GM23338 (cell line): ENCODE results near the gene DCTN5. TPM values are rescaled to one million over a fixed set of nuclear protein-coding genes. Genes with fewer than 3 reads are reported as not detected.
"Not testable (repeated sequence)": the region's sequence is repeated elsewhere in the genome, so short reads cannot be mapped to it uniquely, and the experiment has no call there.

Experiments used
- ATAC-seq: fragments of 200-7000 bp; cut with Tn5 transposase; 3 replicates; pipeline ENCODE4 v1.9.1; 2020
- DNase-seq: peaks from one replicate; pipeline ENCODE4 v3.0.0-alpha.2; 2015; ENCODE audit warnings: low spot score
- H2AFZ ChIP-seq: fragments of 200-600 bp; sonication (generic); 2 replicates; pipeline ENCODE4 v1.8.0; 2016; ENCODE audit warnings: antibody characterized with exemption, mild to moderate bottlenecking, moderate library complexity
- H3F3A ChIP-seq: fragments of 200-600 bp; sonication (generic); replicated peaks from 2 replicates; pipeline ENCODE4 v1.8.0; 2017; ENCODE audit warnings: antibody characterized with exemption, mixed run types, low read depth
- H3K27ac ChIP-seq: fragments of 200-600 bp; sonication (generic); 2 replicates; pipeline ENCODE4 v1.6.1; 2016; ENCODE audit warnings: low read depth
- H3K27me3 ChIP-seq: fragments of 200-600 bp; sonication (generic); 2 replicates; pipeline ENCODE4 v1.8.0; 2016; ENCODE audit warnings: mild to moderate bottlenecking, mixed run types, moderate library complexity; ENCODE audit not compliant: insufficient read depth
- H3K36me3 ChIP-seq: fragments of 200-600 bp; sonication (generic); 2 replicates; pipeline ENCODE4 v1.8.0; 2016; ENCODE audit warnings: mild to moderate bottlenecking; ENCODE audit not compliant: insufficient read depth
- H3K4me1 ChIP-seq: fragments of 200-600 bp; sonication (generic); 2 replicates; pipeline ENCODE4 v1.8.0; 2016; ENCODE audit warnings: mild to moderate bottlenecking, moderate library complexity; ENCODE audit not compliant: insufficient read depth
- H3K4me2 ChIP-seq: fragments of 200-600 bp; sonication (generic); 2 replicates; pipeline ENCODE4 v1.7.1; 2017; ENCODE audit warnings: mixed run types
- H3K4me3 ChIP-seq: fragments of 200-600 bp; sonication (generic); 2 replicates; pipeline ENCODE4 v1.6.1; 2016; ENCODE audit warnings: mixed run types
- H3K79me2 ChIP-seq: fragments of 200-600 bp; sonication (generic); replicated peaks from 2 replicates; pipeline ENCODE4 v1.8.0; 2017; ENCODE audit warnings: mild to moderate bottlenecking; ENCODE audit not compliant: insufficient read depth
- H3K9me2 ChIP-seq: fragments of 200-600 bp; sonication (generic); 2 replicates; pipeline ENCODE4 v1.8.0; 2017; ENCODE audit not compliant: insufficient read depth
- H4K20me1 ChIP-seq: fragments of 200-600 bp; sonication (generic); replicated peaks from 2 replicates; pipeline ENCODE4 v1.8.0; 2017; ENCODE audit warnings: mild to moderate bottlenecking; ENCODE audit not compliant: insufficient read depth
- H3K27ac Mint-ChIP-seq: 2 replicates; pipeline ENCODE4 v1.8.0; 2020; ENCODE audit warnings: inconsistent platforms, mild to moderate bottlenecking, moderate library complexity, mixed read lengths
- H3K27me3 Mint-ChIP-seq: 3 replicates; pipeline ENCODE4 v1.8.0; 2022; ENCODE audit warnings: low read depth, mild to moderate bottlenecking, moderate library complexity, mixed read lengths, inconsistent platforms; ENCODE audit not compliant: insufficient read depth, poor library complexity
- H3K36me3 Mint-ChIP-seq: 3 replicates; pipeline ENCODE4 v1.8.0; 2021; ENCODE audit warnings: low read depth, mild to moderate bottlenecking, inconsistent platforms, moderate library complexity, mixed read lengths
- H3K4me1 Mint-ChIP-seq: 3 replicates; pipeline ENCODE4 v1.8.0; 2020; ENCODE audit warnings: mild to moderate bottlenecking, inconsistent platforms, mixed read lengths
- H3K4me3 Mint-ChIP-seq: 3 replicates; pipeline ENCODE4 v1.8.0; 2021; ENCODE audit warnings: moderate library complexity, mild to moderate bottlenecking, inconsistent platforms, mixed read lengths
- H3K9me3 Mint-ChIP-seq: 3 replicates; pipeline ENCODE4 v1.8.0; 2020; ENCODE audit warnings: moderate library complexity, mild to moderate bottlenecking, inconsistent platforms, mixed read lengths
- CREB1 ChIP-seq: fragments of 250-450 bp; sonication (Bioruptor Pico); IDR thresholded peaks from 2 replicates; pipeline ENCODE4 v1.5.0; 2020; ENCODE audit warnings: low read depth, mild to moderate bottlenecking, moderate library complexity
- ETS1 ChIP-seq: IDR thresholded peaks from 2 replicates; pipeline ENCODE4 v1.6.1; 2016; ENCODE audit warnings: antibody characterized with exemption
- EZH2 ChIP-seq: fragments of 200-600 bp; sonication (generic); IDR thresholded peaks from one replicate; pipeline ENCODE4 v1.8.0; 2017; ENCODE audit warnings: antibody characterized with exemption, mild to moderate bottlenecking, low read depth; ENCODE audit not compliant: unreplicated experiment
- EZH2phosphoT487 ChIP-seq: fragments of 200-600 bp; sonication (generic); IDR thresholded peaks from one replicate; pipeline ENCODE4 v1.8.1; 2018; ENCODE audit warnings: antibody characterized with exemption; ENCODE audit not compliant: unreplicated experiment
- JUNB ChIP-seq: IDR thresholded peaks from one replicate; pipeline ENCODE4 v1.6.1; 2016; ENCODE audit warnings: antibody characterized with exemption; ENCODE audit not compliant: unreplicated experiment
- NANOG ChIP-seq: IDR thresholded peaks from 2 replicates; pipeline ENCODE4 v1.6.1; 2016; ENCODE audit warnings: antibody characterized with exemption, borderline replicate concordance
- ZNF331 ChIP-seq: fragments of 250-450 bp; sonication (Bioruptor Pico); IDR thresholded peaks from 2 replicates; pipeline ENCODE4 v1.5.0; 2020; ENCODE audit warnings: low read depth, mild to moderate bottlenecking, moderate library complexity
- ZNF462 ChIP-seq: fragments of 250-450 bp; sonication (Bioruptor Pico); IDR thresholded peaks from 2 replicates; pipeline ENCODE4 v1.5.0; 2020; ENCODE audit warnings: mild to moderate bottlenecking, moderate library complexity
- polyA plus RNA-seq: library from polyadenylated mRNA; unstranded; fragments of >200 nt; fragmentation: Nextera tagmentation; extraction: Ambion mirVana; gene quantifications from 2 replicates; pipeline ENCODE4 v1.2.1, GENCODE V29; 2016
- total RNA-seq: library from RNA; depleted of rRNA; stranded (reverse); fragments of >200 nt; shearing (Covaris generic); gene quantifications from 2 replicates; pipeline ENCODE4 v1.2.3, GENCODE V29; 2014
- TF ChIP-seq, protein P1 (sequence below), 2 experiments: fragments of 200-600 bp in 1 of 2; sonication (generic) in 1 of 2; conservative IDR thresholded peaks; 2 replicates each; pipeline versions ENCODE4 v1.5.1 to v1.6.1; 2016 to 2017; ENCODE audit warnings: antibody characterized with exemption in 2 of 2, low read depth in 2 of 2, mild to moderate bottlenecking in 2 of 2, moderate library complexity in 1 of 2
- TF ChIP-seq, protein P2 (sequence below): IDR thresholded peaks from one replicate; pipeline ENCODE4 v1.6.1; 2018; ENCODE audit warnings: antibody characterized with exemption; ENCODE audit not compliant: unreplicated experiment

The DCTN5 gene
- total and polyA plus RNA-seq, 2 experiments from 2014 or later: 11.5 to 69.6 TPM

- not testable (repeated sequence) for H4K20me1 ChIP-seq, H3K27me3 ChIP-seq
- peaks cover 44% of the 10 kb centered on the region for H3K36me3 Mint-ChIP-seq
Measured at GRCh38 chr16:23610905-23611304, 30.4 kb upstream of the DCTN5 start.

DNA sequence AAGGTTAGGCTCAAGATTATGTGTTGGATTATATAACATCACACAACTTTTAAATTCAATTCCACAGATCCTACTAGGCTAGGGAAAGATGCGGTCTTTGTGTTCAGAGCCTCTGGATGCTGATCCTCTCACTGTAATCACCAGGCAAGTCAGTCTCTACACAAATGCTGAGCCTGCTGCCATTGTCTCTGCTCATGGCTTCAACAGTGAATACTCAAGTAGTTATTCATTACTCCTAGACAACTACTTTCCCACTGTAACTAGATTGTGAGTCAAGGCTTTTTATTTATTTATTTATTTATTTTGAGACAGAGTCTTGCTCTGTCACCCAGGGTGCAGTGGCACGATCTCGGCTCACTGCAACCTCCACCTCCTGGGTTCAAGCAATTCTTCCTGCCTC is 29.3 kb upstream of the DCTN5 start:
- H3K4me3 ChIP-seq: no peak overlapping the region
- no peak overlapping the region for H3K27ac ChIP-seq
- H3K4me1 Mint-ChIP-seq: no peaks in the 10 kb centered on the region
- H3K4me2 ChIP-seq: no peak overlapping the region
- H2AFZ ChIP-seq: no peak overlapping the region
- H3K27me3 ChIP-seq: no peaks in the 10 kb centered on the region
- H3K4me1 ChIP-seq: no peaks in the 10 kb centered on the region
- peaks cover 24% of the 10 kb centered on the region; the same call in 1 of the 2 replicates for H3K36me3 ChIP-seq
- no peaks in the 10 kb centered on the region for H3K9me2 ChIP-seq
- no peaks in the 10 kb centered on the region for H3K79me2 ChIP-seq
- DNase-seq (no peak), ATAC-seq (no peak)
- peaks cover 2% of the 10 kb centered on the region for H3K27me3 Mint-ChIP-seq
- H3K9me3 Mint-ChIP-seq: no peaks in the 10 kb centered on the region
- H3F3A ChIP-seq: no peaks in the 10 kb centered on the region
- H3K36me3 Mint-ChIP-seq: peaks cover 47% of the 10 kb centered on the region
- H3K4me3 Mint-ChIP-seq: no peak overlapping the region
- H4K20me1 ChIP-seq: peaks cover 3% of the 10 kb centered on the region; the same call in 1 of the 2 replicates
- no peak overlapping the region for H3K27ac Mint-ChIP-seq
- TF ChIP-seq ZNF462 (no peak), JUNB (no peak), CREB1 (no peak), EZH2phosphoT487 (no peak), ETS1 (no peak), EZH2 (no peak), NANOG (no peak), ZNF331 (CRISPR knock-in tag) (no peak)
- TF ChIP-seq, protein P1, sequence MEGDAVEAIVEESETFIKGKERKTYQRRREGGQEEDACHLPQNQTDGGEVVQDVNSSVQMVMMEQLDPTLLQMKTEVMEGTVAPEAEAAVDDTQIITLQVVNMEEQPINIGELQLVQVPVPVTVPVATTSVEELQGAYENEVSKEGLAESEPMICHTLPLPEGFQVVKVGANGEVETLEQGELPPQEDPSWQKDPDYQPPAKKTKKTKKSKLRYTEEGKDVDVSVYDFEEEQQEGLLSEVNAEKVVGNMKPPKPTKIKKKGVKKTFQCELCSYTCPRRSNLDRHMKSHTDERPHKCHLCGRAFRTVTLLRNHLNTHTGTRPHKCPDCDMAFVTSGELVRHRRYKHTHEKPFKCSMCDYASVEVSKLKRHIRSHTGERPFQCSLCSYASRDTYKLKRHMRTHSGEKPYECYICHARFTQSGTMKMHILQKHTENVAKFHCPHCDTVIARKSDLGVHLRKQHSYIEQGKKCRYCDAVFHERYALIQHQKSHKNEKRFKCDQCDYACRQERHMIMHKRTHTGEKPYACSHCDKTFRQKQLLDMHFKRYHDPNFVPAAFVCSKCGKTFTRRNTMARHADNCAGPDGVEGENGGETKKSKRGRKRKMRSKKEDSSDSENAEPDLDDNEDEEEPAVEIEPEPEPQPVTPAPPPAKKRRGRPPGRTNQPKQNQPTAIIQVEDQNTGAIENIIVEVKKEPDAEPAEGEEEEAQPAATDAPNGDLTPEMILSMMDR (conservative IDR thresholded peaks at IDR 0.05; ENCODE audit: low read depth in 2 of 2): no peak
- TF ChIP-seq, protein P2, sequence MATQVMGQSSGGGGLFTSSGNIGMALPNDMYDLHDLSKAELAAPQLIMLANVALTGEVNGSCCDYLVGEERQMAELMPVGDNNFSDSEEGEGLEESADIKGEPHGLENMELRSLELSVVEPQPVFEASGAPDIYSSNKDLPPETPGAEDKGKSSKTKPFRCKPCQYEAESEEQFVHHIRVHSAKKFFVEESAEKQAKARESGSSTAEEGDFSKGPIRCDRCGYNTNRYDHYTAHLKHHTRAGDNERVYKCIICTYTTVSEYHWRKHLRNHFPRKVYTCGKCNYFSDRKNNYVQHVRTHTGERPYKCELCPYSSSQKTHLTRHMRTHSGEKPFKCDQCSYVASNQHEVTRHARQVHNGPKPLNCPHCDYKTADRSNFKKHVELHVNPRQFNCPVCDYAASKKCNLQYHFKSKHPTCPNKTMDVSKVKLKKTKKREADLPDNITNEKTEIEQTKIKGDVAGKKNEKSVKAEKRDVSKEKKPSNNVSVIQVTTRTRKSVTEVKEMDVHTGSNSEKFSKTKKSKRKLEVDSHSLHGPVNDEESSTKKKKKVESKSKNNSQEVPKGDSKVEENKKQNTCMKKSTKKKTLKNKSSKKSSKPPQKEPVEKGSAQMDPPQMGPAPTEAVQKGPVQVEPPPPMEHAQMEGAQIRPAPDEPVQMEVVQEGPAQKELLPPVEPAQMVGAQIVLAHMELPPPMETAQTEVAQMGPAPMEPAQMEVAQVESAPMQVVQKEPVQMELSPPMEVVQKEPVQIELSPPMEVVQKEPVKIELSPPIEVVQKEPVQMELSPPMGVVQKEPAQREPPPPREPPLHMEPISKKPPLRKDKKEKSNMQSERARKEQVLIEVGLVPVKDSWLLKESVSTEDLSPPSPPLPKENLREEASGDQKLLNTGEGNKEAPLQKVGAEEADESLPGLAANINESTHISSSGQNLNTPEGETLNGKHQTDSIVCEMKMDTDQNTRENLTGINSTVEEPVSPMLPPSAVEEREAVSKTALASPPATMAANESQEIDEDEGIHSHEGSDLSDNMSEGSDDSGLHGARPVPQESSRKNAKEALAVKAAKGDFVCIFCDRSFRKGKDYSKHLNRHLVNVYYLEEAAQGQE: no peak

More at GRCh38 chr16:23610905-23611304, 30.4 kb upstream of the DCTN5 start:
- H3K27ac Mint-ChIP-seq, H3K4me2 ChIP-seq, H2AFZ ChIP-seq, H3K4me1 Mint-ChIP-seq, H3K9me2 ChIP-seq, H3K27ac ChIP-seq, H3K9me3 Mint-ChIP-seq, H3K4me3 Mint-ChIP-seq, H3K27me3 Mint-ChIP-seq, ATAC-seq, H3K4me3 ChIP-seq, DNase-seq, H3K79me2 ChIP-seq, H3F3A ChIP-seq, H3K4me1 ChIP-seq: not testable (repeated sequence)
- H3K36me3 ChIP-seq: peaks cover 26% of the 10 kb centered on the region; the same call in 1 of the 2 replicates
